HepG2 (cell line): Measurements from ENCODE around the gene CRKL. TPM values are rescaled to one million over a fixed set of nuclear protein-coding genes. Genes with fewer than 3 reads are reported as not detected.

Source experiments
- polyA plus RNA-seq, 8 experiments: library from polyadenylated mRNA; depleted of rRNA in 3 of 8; stranded (reverse) in 7 of 8; unstranded in 1 of 8; fragments of >200 nt; fragmentation: Illumina TruSeq in 4 of 8; extraction: Trizol in 4 of 8; gene quantifications; 2 replicates each; pipeline versions ENCODE4 v1.2.1 to v1.2.3, GENCODE V29; 2011 to 2016; ENCODE audit warnings: low read depth in 4 of 8, missing spikeins in 1 of 8, mixed read lengths in 1 of 8; ENCODE audit not compliant: insufficient read depth in 1 of 8
- total RNA-seq, 5 experiments: library from RNA; depleted of rRNA; stranded (reverse); fragments of >200 nt; fragmentation: Illumina TruSeq; extraction: Trizol; gene quantifications; 2 replicates each; pipeline ENCODE4 v1.2.3, GENCODE V29; 2016; ENCODE audit warnings: low read depth in 1 of 5

CRKL gene
- total and polyA plus RNA-seq, 2 of the 13 experiments (the other 11 are each of a cell fraction or from before 2014, with no cell fraction given) = 37.4 to 60.6 TPM

Other genes with a start within 250 kb of the CRKL start
- gene SERPIND1, start 143.3 kb upstream of the CRKL start, total RNA-seq (2016; rRNA removed; fragmentation: Illumina TruSeq; extraction: Trizol) = 55.6 and 111 TPM in 2 replicates
- 350 and 408 TPM in 2 replicates for gene SERPIND1, start 143.3 kb upstream of the CRKL start, polyA plus RNA-seq (2011; rRNA removed)
- gene PI4KA, start 58.6 kb upstream of the CRKL start, total RNA-seq (2016; rRNA removed; fragmentation: Illumina TruSeq; extraction: Trizol) = 27.4 and 27.8 TPM in 2 replicates
- 56.4 and 61.1 TPM in 2 replicates for gene PI4KA, start 58.6 kb upstream of the CRKL start, polyA plus RNA-seq (2011; rRNA removed)
- 12.3 and 15.2 TPM in 2 replicates for gene SNAP29, start 58.4 kb upstream of the CRKL start, total RNA-seq (2016; rRNA removed; fragmentation: Illumina TruSeq; extraction: Trizol)
- 25.2 and 30.7 TPM in 2 replicates for gene SNAP29, start 58.4 kb upstream of the CRKL start, polyA plus RNA-seq (2011; rRNA removed)
- 11.0 and 15.3 TPM in 2 replicates for gene AIFM3, start 49.8 kb downstream of the CRKL start, total RNA-seq (2016; rRNA removed; fragmentation: Illumina TruSeq; extraction: Trizol)
- 9.0 and 12.0 TPM in 2 replicates for gene AIFM3, start 49.8 kb downstream of the CRKL start, polyA plus RNA-seq (2011; rRNA removed)
- 12.0 and 22.4 TPM in 2 replicates for gene LZTR1, start 64.9 kb downstream of the CRKL start, total RNA-seq (2016; rRNA removed; fragmentation: Illumina TruSeq; extraction: Trizol)
- gene LZTR1, start 64.9 kb downstream of the CRKL start, polyA plus RNA-seq (2011; rRNA removed) = 21.8 and 36.0 TPM in 2 replicates
- 20.4 and 25.5 TPM in 2 replicates for gene THAP7, start 84.7 kb downstream of the CRKL start, total RNA-seq (2016; rRNA removed; fragmentation: Illumina TruSeq; extraction: Trizol)
- 13.0 and 16.4 TPM in 2 replicates for gene THAP7, start 84.7 kb downstream of the CRKL start, polyA plus RNA-seq (2011; rRNA removed)
- gene P2RX6, start 97.8 kb downstream of the CRKL start, total RNA-seq (2016; rRNA removed; fragmentation: Illumina TruSeq; extraction: Trizol) = 0.04 TPM in 1 of 2 replicates, not detected in the other
- 0.12 and 0.20 TPM in 2 replicates for gene P2RX6, start 97.8 kb downstream of the CRKL start, polyA plus RNA-seq (2011; rRNA removed)
- gene SLC7A4, start 115.2 kb downstream of the CRKL start, total RNA-seq (2016; rRNA removed; fragmentation: Illumina TruSeq; extraction: Trizol) = not detected in 2 replicates
- not detected in 2 replicates for gene SLC7A4, start 115.2 kb downstream of the CRKL start, polyA plus RNA-seq (2011; rRNA removed)
- gene LRRC74B, start 128.5 kb downstream of the CRKL start, total RNA-seq (2016; rRNA removed; fragmentation: Illumina TruSeq; extraction: Trizol) = not detected in 2 replicates
- not detected in 2 replicates for gene LRRC74B, start 128.5 kb downstream of the CRKL start, polyA plus RNA-seq (2011; rRNA removed)